NCI-H226 (cell line): ENCODE results near the gene CDH23.

ENCODE experiments used
- DNase-seq: peaks from one replicate; pipeline ENCODE4 v3.0.0-alpha.2; 2015

CDH23 gene

GRCh38 chr10:71751515-71752224 is 354.9 kb downstream of the CDH23 start:
- no peak for DNase-seq

DNA sequence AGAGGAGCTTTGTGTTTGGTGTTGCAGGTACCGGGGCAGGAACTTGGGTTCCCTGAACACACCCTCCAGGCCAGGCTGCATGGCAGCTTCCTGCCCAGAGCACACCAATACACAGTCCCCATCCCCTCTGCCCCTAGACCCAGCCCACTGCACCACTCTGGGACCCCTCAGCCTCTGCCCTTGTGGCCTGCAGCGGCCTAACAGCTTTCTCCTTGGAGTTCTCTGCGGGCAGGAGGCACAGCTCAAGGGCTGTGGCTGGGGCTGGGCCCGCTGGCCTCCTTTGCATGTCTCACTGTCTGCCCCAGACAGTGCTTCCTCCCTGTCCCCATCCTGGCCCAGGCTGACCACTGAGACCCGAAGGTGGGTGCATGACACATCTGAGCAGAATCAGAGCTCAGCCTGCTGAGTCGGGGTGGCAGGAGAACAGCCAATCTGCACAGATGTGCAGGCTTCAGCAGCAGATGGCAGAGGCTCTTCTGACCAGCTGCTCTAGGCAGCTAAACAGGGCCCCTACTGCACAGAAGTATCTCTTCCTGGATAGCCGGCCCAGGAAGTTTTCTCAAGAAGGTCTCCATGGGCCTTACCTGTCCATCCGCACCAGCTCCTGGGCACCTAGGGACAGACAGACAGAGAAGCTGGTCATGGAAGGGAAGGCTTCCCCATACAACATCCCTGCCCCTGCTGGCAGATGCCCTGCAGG is 355.8 kb downstream of the CDH23 start:
- DNase-seq = no peak

DNA sequence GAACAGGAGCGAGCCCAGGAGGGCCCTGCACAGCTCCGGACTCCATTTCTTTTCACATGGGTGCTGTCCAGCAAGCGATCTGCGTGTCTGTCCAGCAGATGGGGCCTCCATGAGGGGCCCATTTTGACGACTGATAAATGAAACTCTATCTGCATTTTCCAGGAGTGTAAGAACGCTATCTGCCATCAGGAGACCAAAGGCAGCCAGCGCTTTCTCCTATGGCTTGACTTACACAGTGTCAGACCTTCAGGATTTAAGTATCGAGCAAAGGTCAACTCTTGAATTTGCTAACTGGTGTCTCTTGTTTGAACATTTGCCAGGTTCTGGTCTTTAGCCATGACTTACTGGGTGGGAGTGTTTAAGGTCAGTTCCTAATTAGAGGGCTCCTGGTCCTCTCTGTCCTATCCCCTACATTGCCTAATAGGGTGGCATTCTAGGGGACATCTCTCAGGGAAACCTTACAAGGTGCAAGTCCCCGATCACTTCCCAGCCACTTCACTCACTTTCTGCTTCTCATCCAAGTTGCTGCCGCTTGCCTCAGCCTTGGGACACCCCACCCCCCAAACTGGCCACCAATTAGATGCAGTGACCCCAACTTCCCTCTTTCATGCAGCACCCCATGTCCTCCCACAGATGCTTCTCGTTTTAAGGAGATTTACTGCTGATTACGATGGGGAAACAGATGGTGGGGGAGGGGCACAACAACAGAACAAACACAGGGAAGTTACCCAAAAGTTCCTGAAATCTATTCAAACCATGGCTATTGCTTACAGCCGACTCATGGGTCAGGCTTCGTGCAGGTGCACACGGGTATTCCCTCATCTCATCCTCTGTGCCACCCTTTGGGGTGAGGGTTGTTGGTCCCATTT is 356.6 kb downstream of the CDH23 start:
- no peak for DNase-seq

DNA sequence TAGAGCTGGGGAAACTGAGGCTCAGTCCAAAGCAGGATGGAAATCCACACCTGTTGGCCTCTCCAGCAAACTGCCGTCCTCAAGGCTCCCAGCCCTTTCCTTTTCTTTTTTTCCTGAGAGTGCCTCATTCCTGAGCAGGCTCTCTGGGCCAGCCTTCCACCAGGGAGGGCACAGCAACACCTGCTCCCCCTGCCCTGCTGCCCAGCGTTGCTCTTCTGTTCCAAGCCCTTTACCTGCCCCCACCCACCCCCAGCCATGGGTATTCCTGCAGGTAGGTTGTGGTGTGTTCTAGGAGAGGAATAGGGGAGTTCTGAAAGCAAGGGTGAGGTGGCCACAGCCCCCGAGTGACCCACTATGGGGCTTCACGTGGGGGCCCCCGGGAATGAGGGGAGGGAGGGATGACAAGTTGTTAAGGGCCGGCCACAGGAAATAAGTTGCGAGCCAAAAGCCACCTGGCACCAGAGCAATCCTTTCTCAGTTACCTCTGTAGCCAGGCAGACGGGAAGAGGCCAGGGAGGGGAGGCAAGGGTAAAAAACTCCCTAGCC is 357.3 kb downstream of the CDH23 start:
- no peak for DNase-seq

- no peak for DNase-seq
These were observed 357.8 kb downstream of the CDH23 start for GRCh38 chr10:71754562-71754961.

- DNase-seq = no peak
These were observed 358.6 kb downstream of the CDH23 start for GRCh38 chr10:71755179-71755879.

DNA sequence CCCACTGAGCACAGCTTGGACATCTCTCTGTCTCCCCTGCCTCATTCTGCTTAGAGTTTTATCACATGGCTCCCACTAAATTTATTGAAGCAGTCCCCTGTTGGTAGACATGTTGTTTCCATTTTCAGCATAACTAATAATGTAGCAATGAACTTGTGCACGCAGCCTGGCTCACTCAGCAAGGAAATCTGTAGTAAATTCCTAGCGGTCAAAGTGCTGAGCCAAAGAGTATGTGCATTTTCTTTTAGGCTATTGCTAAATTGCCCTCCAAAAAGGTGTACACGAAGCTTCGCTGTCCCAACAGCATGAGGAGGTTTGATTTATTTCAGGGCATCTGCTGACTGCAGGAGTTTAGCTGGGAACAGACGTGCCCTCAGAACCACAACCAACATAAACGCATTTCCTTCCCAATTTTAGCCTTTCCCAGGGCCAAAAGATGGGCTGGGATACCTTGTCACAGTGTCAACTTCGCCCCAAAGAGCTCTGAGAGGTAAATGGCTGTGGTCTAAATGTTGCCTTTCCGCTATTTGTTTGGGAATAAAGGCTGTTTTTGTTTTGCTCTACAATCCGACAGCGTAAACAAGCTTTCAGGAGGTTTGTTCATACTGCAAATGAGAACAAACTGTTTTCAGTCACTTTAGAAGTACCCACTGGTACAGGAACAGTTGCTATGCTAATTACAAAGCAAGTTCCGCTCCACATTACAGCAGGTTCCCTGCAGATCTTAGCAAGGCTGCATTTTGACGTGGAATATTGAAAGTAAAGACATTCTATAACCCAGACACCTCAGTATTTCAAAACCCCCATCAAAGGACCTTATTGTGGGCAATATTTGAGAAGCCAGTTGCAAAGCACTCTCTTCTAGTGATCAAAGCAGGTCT is 359.8 kb downstream of the CDH23 start:
- DNase-seq = no peak

DNA sequence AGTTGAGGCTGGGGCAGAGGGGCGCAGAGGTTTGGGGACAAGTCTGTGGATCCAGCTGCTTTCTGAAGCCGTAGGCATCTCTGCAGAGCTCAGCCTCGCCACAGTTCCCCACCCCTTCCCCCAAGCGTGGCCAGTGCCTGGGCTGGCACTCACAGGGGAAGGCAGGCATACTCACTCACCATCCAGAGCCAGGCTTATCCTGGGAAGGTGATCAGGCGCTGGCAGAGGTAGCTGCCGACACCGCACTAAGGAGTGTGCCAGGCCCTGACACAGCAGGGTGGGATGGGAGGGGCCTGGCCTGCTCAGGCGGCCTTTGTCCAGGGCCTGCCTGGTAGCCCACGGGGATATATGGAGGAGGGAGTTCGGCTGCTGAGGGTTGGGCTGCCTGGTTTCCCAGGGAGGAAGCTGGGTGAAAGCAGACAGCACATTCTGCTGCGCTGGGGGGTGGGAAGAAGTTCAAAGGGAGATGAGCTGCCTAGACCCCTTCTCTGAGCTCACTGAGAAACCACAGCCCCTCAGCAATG is 360.7 kb downstream of the CDH23 start:
- no peak for DNase-seq

DNA sequence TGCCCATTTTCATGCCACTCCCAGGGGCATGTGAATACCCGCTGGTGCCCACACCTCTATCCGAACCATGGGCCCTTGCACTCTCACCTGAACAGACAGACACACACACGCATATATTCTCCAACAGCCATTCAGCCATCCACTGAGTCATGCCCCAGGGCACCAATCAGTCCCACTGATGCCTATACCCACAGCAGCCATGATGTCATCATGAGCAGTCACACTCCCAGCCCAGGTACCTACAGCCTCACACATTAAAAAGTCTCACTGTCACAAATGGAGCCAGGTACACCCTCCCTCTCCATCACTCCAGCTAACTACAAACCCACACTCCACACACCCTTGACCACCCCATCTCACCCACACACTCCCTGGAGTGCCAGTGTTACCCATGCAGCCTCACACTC is 364.4 kb downstream of the CDH23 start:
- no peak for DNase-seq

DNA sequence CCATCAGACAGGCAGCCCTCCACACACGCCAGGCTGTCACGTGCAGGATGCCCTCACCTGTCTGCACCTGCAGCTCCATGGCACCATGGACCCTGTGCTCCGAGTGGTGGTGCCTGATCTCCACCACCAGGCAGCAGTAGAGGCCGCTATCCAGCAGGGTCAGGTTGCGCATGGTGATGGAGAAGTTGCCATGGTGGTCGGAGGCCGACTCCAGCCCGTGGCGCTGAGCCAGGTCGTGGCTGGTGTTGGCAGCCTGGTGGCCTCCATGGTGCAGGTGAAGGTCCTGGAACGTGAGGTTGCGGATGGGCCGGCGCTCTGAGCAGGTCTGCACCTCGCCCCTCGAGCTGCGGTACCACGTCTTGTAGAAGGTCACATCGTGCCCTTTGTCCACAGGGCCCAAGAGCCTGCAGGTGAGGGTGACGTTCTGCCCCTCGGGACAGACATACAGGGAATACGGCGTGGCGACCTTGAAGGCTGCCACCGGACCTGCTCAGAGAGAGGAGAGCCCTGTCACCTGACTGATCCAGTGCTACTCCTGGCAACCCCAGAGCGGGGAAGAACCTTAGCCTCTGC is 364.9 kb downstream of the CDH23 start:
- DNase-seq = no peak

- no peak for DNase-seq
These were observed 365.6 kb downstream of the CDH23 start for GRCh38 chr10:71762324-71762723.

DNA sequence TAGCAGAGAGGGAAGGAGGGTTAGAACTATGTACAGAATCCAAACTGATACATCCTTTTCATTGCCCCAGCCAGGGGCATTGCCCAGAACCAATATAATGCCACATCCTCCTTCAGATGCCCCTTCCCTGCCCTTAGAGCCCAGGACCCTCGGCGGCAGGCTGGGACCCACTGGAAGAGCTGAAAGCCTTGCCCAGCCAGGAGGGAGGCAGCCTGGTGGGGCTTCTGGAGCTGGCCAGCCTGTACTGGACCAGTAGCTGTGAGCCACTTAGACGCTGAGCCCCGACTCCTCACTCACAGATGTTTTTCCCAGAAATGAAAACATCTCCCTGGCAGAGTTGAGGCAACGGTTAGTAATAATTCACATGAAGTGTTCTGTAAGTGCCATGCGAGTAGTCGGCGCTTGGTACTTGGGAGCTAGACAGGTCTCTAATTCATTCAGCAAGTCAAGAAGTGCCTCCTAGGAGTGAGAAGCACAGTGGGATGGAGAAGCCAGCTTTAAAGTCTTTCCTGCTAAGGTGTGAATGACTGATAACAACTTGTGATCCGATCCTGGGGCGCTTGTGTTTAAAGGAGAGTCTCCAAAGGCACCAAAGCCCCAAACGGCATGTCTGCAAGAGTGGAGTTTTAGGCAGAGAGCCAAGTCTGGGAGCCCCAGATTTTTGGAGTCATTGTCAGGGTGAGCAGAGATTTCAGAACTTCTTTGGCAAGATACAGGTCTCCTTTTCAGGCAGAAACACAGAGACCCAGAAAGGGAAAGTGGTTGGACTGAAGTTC is 366.8 kb downstream of the CDH23 start:
- DNase-seq = no peak

DNA sequence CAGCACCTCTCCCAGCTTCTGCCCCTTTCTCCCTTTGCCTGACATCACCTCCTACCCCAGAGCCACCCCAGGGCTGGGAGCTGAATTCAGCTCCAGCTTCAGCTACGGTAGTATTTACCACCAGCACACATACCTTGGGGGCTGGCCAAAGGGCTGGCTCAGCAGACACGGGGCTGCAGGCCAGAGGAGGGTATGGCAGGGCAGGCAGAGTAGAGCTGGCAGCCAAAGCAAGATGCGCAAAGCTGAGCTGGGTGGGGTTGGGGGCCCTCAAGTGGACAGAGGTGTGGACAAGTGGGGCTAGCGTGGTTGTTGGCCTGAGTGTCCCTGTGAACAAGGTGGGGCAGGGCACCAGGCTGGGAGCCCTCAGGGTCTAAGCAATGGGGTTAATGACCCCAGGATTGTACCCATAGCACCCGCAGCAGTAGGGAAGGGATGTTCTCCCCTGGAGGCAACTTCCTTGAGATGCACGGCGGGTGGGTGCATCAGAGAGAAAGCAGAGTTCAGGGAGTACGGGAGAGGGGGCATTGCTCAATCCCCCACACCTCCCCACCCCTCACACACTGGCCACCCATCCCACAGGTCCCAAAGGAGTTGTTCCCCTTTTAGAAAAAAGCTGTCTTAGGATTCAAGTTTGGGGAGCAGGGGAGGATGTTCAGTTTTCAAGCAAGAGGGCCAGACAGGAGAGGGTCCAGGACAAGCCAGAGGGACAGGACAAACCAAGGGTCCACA is 368.6 kb downstream of the CDH23 start:
- peak; percentile 81 for DNase-seq

GRCh38 chr10:71765906-71766716 is 369.4 kb downstream of the CDH23 start:
- DNase-seq = no peak

- peak; percentile 99 for DNase-seq
These were observed 370.1 kb downstream of the CDH23 start for GRCh38 chr10:71766717-71767419.

GRCh38 chr10:71767420-71768035 is 370.8 kb downstream of the CDH23 start:
- peak; percentile 88 for DNase-seq

DNA sequence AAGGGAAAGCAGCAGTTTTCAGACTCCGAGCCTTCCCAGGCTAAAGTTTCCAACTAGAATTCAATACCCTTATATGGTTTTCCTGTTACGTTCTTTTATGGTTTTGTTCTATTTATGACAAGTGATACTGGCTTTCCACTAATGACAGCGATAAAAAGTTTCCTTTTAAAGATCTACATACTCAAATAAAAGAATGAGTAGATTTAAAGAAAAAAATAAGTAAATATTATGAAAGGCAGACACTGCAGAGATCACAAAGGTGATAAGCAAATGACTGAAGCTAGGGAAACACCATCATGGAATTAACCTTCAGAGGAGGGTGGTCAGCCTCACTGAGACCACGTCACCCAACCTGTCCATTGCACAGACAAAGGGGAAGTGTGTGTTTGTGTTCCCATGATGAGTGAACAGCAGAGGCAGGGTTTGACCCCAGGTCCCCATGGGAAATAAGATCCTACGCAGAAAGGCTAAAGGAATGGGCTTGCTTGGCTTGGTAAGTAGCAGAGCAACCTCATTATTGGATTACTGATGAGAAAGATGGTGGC is 372.6 kb downstream of the CDH23 start:
- no peak for DNase-seq
